Measurements from ENCODE around the gene TRAPPC6A.

The TRAPPC6A gene

GRCh38 chr19:45177817-45178261 lies at the start of gene TRAPPC6A:
Gene TRAPPC6A (minus strand): TSS chr19:45178237. CDS start chr19:45178218, 19 bp downstream.
- no peak for DNase-seq
- peak; percentile 0 for ATAC-seq

GRCh38 chr19:45224645-45225044 lies 46.6 kb upstream of the TRAPPC6A start:
- no peak for DNase-seq
- no peak for ATAC-seq

GRCh38 chr19:45223879-45224278 lies 45.8 kb upstream of the TRAPPC6A start:
- DNase-seq: no peak

GRCh38 chr19:45222724-45223123 lies 44.7 kb upstream of the TRAPPC6A start:
- ATAC-seq (no peak), DNase-seq (no peak)

More at GRCh38 chr19:45223879-45224278, 45.8 kb upstream of the TRAPPC6A start:
- no peak for ATAC-seq

- DNase-seq (no peak), ATAC-seq (no peak)
Measured at GRCh38 chr19:45218911-45219743, 41.1 kb upstream of the TRAPPC6A start.

GRCh38 chr19:45218426-45218825 lies 40.4 kb upstream of the TRAPPC6A start:
- no peak for DNase-seq
- no peak for ATAC-seq

GRCh38 chr19:45217957-45218334 lies 39.9 kb upstream of the TRAPPC6A start:
- DNase-seq (no peak), ATAC-seq (no peak)

- no peak for DNase-seq
- no peak for ATAC-seq
Measured at GRCh38 chr19:45217193-45217956, 39.3 kb upstream of the TRAPPC6A start.

GRCh38 chr19:45216667-45217066 lies 38.6 kb upstream of the TRAPPC6A start:
- ATAC-seq (no peak), DNase-seq (no peak)

- no peak for ATAC-seq
Measured at GRCh38 chr19:45215391-45216191, 37.6 kb upstream of the TRAPPC6A start.

GRCh38 chr19:45213031-45213430 lies 35.0 kb upstream of the TRAPPC6A start:
- DNase-seq: no peak
- no peak for ATAC-seq

More at GRCh38 chr19:45215391-45216191, 37.6 kb upstream of the TRAPPC6A start:
- DNase-seq: no peak

- ATAC-seq (no peak), DNase-seq (no peak)
Measured at GRCh38 chr19:45211751-45212381, 33.8 kb upstream of the TRAPPC6A start.

GRCh38 chr19:45206328-45206727 lies 28.3 kb upstream of the TRAPPC6A start:
- ATAC-seq: no peak
- no peak for DNase-seq

GRCh38 chr19:45205810-45206209 lies 27.8 kb upstream of the TRAPPC6A start:
- DNase-seq (no peak), ATAC-seq (no peak)

GRCh38 chr19:45202637-45203036 lies 24.6 kb upstream of the TRAPPC6A start:
- DNase-seq: no peak
- ATAC-seq: no peak

GRCh38 chr19:45200568-45200967 lies 22.5 kb upstream of the TRAPPC6A start:
- DNase-seq: no peak
- ATAC-seq: no peak

GRCh38 chr19:45195764-45196163 lies 17.7 kb upstream of the TRAPPC6A start:
- no peak for ATAC-seq
- DNase-seq: no peak

GRCh38 chr19:45191375-45191774 lies 13.3 kb upstream of the TRAPPC6A start:
- ATAC-seq (no peak), DNase-seq (no peak)

GRCh38 chr19:45189971-45190370 lies 11.9 kb upstream of the TRAPPC6A start:
- DNase-seq (no peak), ATAC-seq (no peak)

- ATAC-seq (peak; percentile 69), DNase-seq (peak; percentile 21)
Measured at GRCh38 chr19:45187421-45188100, 9.5 kb upstream of the TRAPPC6A start.

Data from stimulated activated naive CD8-positive, alpha-beta T cell treated with anti-CD3 and anti-CD28 coated beads, Interleukin-15, Interleukin-2, amounts not matched to agents 100 U/mL and 50 U/mL, for 24 hours (primary cell).